HUES48 (cell line): Measurements from ENCODE around the gene PPP1R13B.

Source experiments
- H3K27ac ChIP-seq: one replicate; pipeline ENCODE4 v1.7.0; 2013; ENCODE audit warnings: low read depth, low read length, inconsistent platforms
- H3K27me3 ChIP-seq: 2 replicates; pipeline ENCODE4 v1.6.1; 2013; ENCODE audit warnings: mild to moderate bottlenecking, low read length; ENCODE audit not compliant: control insufficient read depth, insufficient read depth
- H3K36me3 ChIP-seq: 2 replicates; pipeline ENCODE4 v1.6.1; 2013; ENCODE audit warnings: low read length; ENCODE audit not compliant: control insufficient read depth, insufficient read depth
- H3K4me1 ChIP-seq: 2 replicates; pipeline ENCODE4 v1.6.1; 2013; ENCODE audit warnings: mild to moderate bottlenecking, low read length; ENCODE audit not compliant: control insufficient read depth, insufficient read depth
- H3K4me3 ChIP-seq: 2 replicates; pipeline ENCODE4 v1.5.1; 2013; ENCODE audit warnings: mild to moderate bottlenecking, low read depth, low read length
- H3K9ac ChIP-seq: 2 replicates; pipeline ENCODE4 v1.6.1; 2013; ENCODE audit warnings: mild to moderate bottlenecking, low read depth, low read length, moderate library complexity
- H3K9me3 ChIP-seq: 2 replicates; pipeline ENCODE4 v1.6.1; 2013; ENCODE audit warnings: low read length; ENCODE audit not compliant: control insufficient read depth, insufficient read depth

The PPP1R13B gene

DNA sequence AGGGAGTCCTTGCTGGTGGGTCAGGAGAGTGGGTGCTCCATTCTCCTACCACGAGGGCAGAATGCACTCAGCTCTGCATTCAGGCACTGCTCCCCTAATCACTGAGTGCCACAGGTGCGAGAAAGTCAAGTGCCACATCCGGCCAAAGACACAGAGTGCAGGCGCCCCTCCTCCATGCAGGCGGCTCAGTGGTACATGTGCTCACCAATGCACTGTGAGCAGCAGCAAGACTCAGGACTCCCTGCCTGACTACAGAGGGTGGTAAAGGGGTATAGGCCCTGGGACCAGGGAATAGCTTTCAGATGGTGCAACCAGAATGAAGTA, 98.9 kb downstream of the PPP1R13B start:
- H3K9me3 ChIP-seq: no peaks in the 10 kb centered on the region
- H3K27me3 ChIP-seq: no peaks in the 10 kb centered on the region
- H3K9ac ChIP-seq: no peak overlapping the region
- H3K4me3 ChIP-seq: no peak overlapping the region
- H3K4me1 ChIP-seq: no peaks in the 10 kb centered on the region
- no peaks in the 10 kb centered on the region for H3K36me3 ChIP-seq
- no peak overlapping the region for H3K27ac ChIP-seq

DNA sequence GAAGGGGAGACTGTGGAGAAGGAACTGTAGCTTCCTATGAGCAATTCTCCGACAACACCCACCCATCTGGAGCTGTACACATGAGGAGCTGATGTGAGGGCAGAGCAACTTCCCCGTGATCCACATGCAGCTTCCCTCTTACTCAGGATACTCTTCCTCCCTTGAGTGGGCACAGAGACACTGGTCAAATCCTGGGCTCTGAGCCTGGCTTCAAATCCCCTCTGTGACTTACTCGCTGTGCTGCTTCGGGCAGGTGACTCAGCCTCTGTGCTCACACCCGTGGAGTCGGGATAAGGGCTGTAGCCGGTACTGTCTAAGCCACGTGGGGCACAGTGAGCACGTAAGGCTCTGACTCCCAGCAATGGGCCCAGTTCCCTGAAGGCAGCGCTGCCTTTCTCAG, 100.7 kb downstream of the PPP1R13B start:
- Histone ChIP-seq H3K36me3 (no peaks in the 10 kb centered on the region), H3K27me3 (no peaks in the 10 kb centered on the region), H3K4me3 (no peak overlapping the region), H3K27ac (no peak overlapping the region), H3K9me3 (no peaks in the 10 kb centered on the region), H3K4me1 (no peaks in the 10 kb centered on the region), H3K9ac (no peak overlapping the region)

- H3K9me3 ChIP-seq: no peaks in the 10 kb centered on the region
- H3K4me1 ChIP-seq: no peaks in the 10 kb centered on the region
- no peaks in the 10 kb centered on the region for H3K36me3 ChIP-seq
- no peaks in the 10 kb centered on the region for H3K27me3 ChIP-seq
- no peak overlapping the region for H3K27ac ChIP-seq
- H3K9ac ChIP-seq: no peak overlapping the region
- no peak overlapping the region for H3K4me3 ChIP-seq
Measured at GRCh38 chr14:103745424-103745823, 102.0 kb downstream of the PPP1R13B start.

GRCh38 chr14:103744621-103745395, 102.6 kb downstream of the PPP1R13B start:
- Histone ChIP-seq H3K27me3 (no peaks in the 10 kb centered on the region), H3K4me1 (no peaks in the 10 kb centered on the region), H3K9me3 (no peaks in the 10 kb centered on the region)

GRCh38 chr14:103743691-103744090, 103.7 kb downstream of the PPP1R13B start:
- H3K27me3 ChIP-seq: no peaks in the 10 kb centered on the region
- H3K9me3 ChIP-seq: no peaks in the 10 kb centered on the region
- no peak overlapping the region for H3K27ac ChIP-seq
- no peak overlapping the region for H3K4me3 ChIP-seq
- H3K9ac ChIP-seq: no peak overlapping the region
- H3K36me3 ChIP-seq: no peaks in the 10 kb centered on the region
- no peaks in the 10 kb centered on the region for H3K4me1 ChIP-seq

More at GRCh38 chr14:103744621-103745395, 102.6 kb downstream of the PPP1R13B start:
- H3K9ac ChIP-seq: no peak overlapping the region
- H3K36me3 ChIP-seq: no peaks in the 10 kb centered on the region
- H3K4me3 ChIP-seq: no peak overlapping the region
- H3K27ac ChIP-seq: no peak overlapping the region

DNA sequence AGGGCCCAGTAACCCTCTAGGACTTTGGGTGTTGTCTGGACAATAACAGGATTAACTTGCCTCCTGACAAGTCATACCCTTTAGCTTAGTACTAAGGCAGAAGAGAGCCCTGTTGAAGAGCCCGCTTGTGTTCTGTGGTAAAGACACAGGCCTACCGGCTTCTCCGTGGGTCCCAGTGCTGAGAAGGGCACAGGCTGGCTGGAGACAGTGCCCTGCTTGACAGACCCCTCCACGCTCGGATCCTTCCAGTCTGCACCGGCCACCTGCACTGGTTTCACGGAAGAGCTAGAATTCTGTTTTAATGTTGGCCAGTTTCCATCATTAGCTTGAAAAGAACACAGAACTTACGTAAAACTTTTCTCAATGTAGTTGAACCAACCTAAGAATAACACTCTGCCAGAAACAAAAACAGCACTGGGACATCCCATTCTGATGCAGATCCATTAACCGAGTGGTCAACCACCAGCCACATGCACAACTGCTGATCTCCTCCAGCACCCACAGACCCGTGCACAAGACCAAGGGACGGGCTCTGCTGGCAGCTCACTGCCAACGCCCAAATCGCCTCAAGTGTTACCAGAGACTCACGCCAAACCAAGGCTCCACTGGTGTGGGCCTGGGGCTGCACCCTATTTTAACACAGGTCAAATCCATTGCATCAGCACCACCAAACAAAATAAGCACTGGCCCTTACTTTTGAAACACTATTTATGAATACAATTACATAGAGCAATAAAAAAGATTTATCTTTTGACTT, 104.7 kb downstream of the PPP1R13B start:
- H3K4me1 ChIP-seq: no peaks in the 10 kb centered on the region
- H3K4me3 ChIP-seq: no peak overlapping the region
- no peaks in the 10 kb centered on the region for H3K36me3 ChIP-seq
- H3K27me3 ChIP-seq: no peaks in the 10 kb centered on the region
- H3K9ac ChIP-seq: no peak overlapping the region; the same call in 1 of the 2 replicates
- H3K9me3 ChIP-seq: no peaks in the 10 kb centered on the region
- no peak overlapping the region for H3K27ac ChIP-seq

DNA sequence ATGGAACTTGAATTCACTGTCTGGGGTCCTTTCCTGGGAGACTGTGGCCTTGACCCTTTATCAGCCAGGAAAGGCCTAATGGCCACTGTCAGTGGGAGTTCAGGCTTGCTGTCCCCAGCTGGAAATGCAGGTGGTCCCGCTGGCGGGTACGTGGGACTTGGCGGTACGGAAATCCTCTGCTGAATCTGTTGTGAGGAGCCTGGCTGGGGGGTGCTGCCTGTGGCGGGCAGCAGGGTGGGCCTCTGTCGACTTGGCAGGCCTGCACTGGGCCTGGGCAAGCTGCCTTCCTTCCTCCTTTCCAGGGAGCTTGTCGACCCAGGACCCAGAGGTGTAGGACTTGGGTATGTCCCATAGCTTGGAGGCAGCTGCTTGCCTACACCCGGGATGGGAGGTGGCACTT, 105.5 kb downstream of the PPP1R13B start:
- Histone ChIP-seq H3K27me3 (no peaks in the 10 kb centered on the region), H3K9me3 (no peaks in the 10 kb centered on the region), H3K4me3 (no peak overlapping the region), H3K4me1 (no peaks in the 10 kb centered on the region), H3K9ac (no peak overlapping the region), H3K36me3 (no peaks in the 10 kb centered on the region), H3K27ac (no peak overlapping the region)

DNA sequence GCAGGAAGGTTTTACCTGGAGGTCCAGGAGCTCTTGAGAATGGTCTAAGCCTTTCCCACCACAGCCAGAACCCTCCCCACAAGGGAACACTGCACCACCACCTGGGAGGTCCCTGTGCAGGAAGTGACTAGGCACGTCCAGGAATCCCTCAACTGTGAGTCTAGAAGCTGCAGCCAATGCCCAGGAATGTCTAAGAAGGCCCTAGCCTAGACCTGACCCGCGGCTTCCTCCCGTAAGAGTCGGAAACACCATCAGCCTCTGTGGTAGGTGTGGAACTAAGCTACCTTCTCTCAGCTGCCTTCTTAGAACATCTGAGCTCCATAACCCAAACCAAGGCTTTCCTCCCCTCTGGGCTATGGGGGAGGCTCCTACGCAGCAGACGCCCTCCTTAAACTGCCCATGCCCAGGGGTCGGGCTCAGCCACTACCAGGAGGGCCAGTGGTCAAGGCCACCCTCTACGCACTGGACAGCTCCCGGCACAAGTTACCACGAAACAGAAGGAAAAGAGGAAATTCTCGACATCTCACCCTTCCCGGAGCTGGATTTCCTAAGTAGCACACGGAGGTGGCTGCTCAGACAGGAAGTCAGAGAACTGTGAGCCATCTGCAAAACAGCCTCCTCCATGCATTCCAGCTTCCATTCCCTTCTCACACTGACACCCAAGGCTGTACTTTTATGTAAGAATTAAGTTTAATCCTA, 106.2 kb downstream of the PPP1R13B start:
- Histone ChIP-seq H3K27ac (no peak overlapping the region), H3K9ac (no peak overlapping the region), H3K4me1 (no peaks in the 10 kb centered on the region), H3K9me3 (no peaks in the 10 kb centered on the region), H3K4me3 (no peak overlapping the region), H3K36me3 (no peaks in the 10 kb centered on the region), H3K27me3 (no peaks in the 10 kb centered on the region)

DNA sequence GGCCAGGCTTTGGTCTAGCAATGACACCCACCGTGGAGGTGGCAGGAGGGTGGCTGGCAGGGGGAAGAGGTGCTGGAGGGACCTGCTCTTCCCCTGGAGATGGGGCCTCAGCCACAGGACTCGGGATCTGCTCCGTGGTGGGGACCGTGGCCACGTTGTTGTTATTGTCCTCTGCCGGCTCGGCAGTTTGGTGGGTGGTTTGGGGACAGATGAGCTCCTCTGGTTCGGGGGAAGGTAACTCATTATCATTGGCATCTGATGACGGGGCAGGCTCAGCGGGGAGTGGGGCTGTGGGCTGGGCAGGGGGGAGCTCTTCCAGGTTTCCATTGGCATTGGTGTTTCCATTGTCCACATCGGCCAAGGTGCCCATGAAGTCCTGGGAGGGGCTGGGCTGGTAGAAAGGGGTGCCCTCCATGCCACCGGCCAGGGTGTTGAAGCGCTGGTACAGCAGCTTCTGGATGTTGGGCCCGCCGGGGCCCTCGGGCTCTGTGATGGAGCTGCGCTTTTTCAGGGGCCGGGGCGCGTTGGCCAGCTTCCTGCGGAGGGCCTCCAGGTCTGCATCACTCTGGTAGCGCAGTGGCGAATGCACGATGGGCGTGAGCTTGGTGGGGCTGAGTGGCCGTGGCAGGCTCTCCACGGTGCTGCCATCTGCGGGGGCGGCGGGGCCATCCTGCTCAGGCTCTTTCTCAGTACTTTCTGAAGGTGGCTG, 107.4 kb downstream of the PPP1R13B start:
- no peak overlapping the region for H3K27ac ChIP-seq
- no peak overlapping the region for H3K4me3 ChIP-seq
- H3K4me1 ChIP-seq: no peaks in the 10 kb centered on the region
- no peaks in the 10 kb centered on the region for H3K9me3 ChIP-seq
- H3K27me3 ChIP-seq: no peaks in the 10 kb centered on the region
- H3K36me3 ChIP-seq: no peaks in the 10 kb centered on the region
- no peak overlapping the region for H3K9ac ChIP-seq

- Histone ChIP-seq H3K27me3 (no peaks in the 10 kb centered on the region), H3K36me3 (no peaks in the 10 kb centered on the region), H3K27ac (no peak overlapping the region), H3K9me3 (no peaks in the 10 kb centered on the region), H3K4me1 (no peaks in the 10 kb centered on the region), H3K4me3 (no peak overlapping the region), H3K9ac (no peak overlapping the region)
Measured at GRCh38 chr14:103739466-103739792, 107.9 kb downstream of the PPP1R13B start.
